H1 (cell line): Measurements from ENCODE around the gene SLC39A7.

Experiments
- BRCA1 ChIP-seq: IDR thresholded peaks from 2 replicates; pipeline ENCODE4 v1.6.1; 2012; ENCODE audit warnings: low read depth, low read length, improper control_type of control experiment
- POLR2A ChIP-seq, 2 experiments: IDR thresholded peaks; 1 replicate in 1 of 2; 2 replicates in 1 of 2; pipeline ENCODE4 v1.6.1; 2011; ENCODE audit warnings: low read depth in 2 of 2, low read length in 2 of 2, mild to moderate bottlenecking in 2 of 2; ENCODE audit errors: control extremely low read depth in 1 of 2
- POLR2AphosphoS5 ChIP-seq: IDR thresholded peaks from 2 replicates; pipeline ENCODE4 v1.6.1; 2011; ENCODE audit warnings: low read depth, low read length
- RBBP5 ChIP-seq: IDR thresholded peaks from 2 replicates; pipeline ENCODE4 v1.7.1; 2012; ENCODE audit warnings: low read depth, mild to moderate bottlenecking, inconsistent platforms, low read length, moderate library complexity, borderline replicate concordance
- SAP30 ChIP-seq: fragments of 300-600 bp; sonication (generic); IDR thresholded peaks from 2 replicates; pipeline ENCODE4 v1.7.1; 2012; ENCODE audit warnings: low read length, moderate library complexity, mild to moderate bottlenecking, inconsistent platforms; ENCODE audit not compliant: insufficient read depth, insufficient replicate concordance
- SRF ChIP-seq: IDR thresholded peaks from 2 replicates; pipeline ENCODE4 v1.6.1; 2011; ENCODE audit warnings: mild to moderate bottlenecking, low read depth, low read length, moderate library complexity
- TF ChIP-seq, protein P1 (sequence below), 3 experiments: IDR thresholded peaks; 1 replicate in 2 of 3; 2 replicates in 1 of 3; pipeline versions ENCODE4 v1.5.1 to v1.6.1; 2011; ENCODE audit warnings: low read length in 3 of 3, mild to moderate bottlenecking in 3 of 3, inconsistent platforms in 2 of 3, low read depth in 1 of 3, moderate library complexity in 1 of 3; ENCODE audit not compliant: insufficient read depth in 1 of 3; ENCODE audit errors: control extremely low read depth in 1 of 3

DNA sequence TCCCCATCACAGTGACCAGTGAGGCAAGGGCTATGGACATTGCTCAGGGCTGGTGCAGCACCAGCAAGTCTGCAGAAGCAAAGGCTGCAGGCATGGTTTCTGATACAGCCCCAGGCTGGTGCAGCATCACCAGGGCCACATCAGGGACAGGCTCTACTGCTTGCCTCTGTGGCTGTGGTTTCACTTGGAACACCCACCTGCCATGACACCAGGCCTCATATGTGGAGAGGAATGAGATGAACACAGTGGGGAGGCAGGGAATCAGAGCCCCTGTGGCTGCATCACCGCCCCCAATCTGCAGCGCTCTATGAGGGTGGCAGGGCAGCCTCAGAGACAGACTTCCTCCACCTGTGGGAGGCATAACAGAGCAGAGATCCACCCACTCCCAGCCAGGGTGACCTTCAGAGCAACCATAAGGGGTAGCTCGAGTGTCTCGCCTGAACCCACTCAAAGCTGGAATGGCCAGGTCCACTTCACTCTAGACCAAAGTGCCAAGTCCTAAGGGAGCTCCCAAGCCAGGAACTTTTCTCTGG, 15.5 kb downstream of the SLC39A7 start:
- TF ChIP-seq, protein P1, sequence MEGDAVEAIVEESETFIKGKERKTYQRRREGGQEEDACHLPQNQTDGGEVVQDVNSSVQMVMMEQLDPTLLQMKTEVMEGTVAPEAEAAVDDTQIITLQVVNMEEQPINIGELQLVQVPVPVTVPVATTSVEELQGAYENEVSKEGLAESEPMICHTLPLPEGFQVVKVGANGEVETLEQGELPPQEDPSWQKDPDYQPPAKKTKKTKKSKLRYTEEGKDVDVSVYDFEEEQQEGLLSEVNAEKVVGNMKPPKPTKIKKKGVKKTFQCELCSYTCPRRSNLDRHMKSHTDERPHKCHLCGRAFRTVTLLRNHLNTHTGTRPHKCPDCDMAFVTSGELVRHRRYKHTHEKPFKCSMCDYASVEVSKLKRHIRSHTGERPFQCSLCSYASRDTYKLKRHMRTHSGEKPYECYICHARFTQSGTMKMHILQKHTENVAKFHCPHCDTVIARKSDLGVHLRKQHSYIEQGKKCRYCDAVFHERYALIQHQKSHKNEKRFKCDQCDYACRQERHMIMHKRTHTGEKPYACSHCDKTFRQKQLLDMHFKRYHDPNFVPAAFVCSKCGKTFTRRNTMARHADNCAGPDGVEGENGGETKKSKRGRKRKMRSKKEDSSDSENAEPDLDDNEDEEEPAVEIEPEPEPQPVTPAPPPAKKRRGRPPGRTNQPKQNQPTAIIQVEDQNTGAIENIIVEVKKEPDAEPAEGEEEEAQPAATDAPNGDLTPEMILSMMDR (IDR thresholded peaks at IDR 0.05; ENCODE audit: control extremely low read depth in 1 of 3, insufficient read depth in 1 of 3, low read depth in 1 of 3, low read length in 3 of 3): no peak
- TF ChIP-seq POLR2A (IDR thresholded peaks at IDR 0.05; ENCODE audit: control extremely low read depth in 1 of 2, low read depth in 2 of 2, low read length in 2 of 2) (no peak), BRCA1 (no peak), SAP30 (no peak), RBBP5 (no peak), POLR2AphosphoS5 (no peak), SRF (no peak)
